Common myeloid progenitor, CD34-positive (primary cell): Measurements from ENCODE around the gene SBF2.

Source experiments
- CTCF ChIA-PET: fragments of 350-600 bp; sonication (Branson Sonifier 250); formaldehyde crosslinking; loops from one replicate; lab custom pipeline; 2021; ENCODE audit warnings: antibody characterized with exemption; lab: Charles Lee
- POLR2A ChIA-PET: fragments of 350-600 bp; sonication (Branson Sonifier 250); formaldehyde crosslinking; loops from one replicate; lab custom pipeline; 2021; ENCODE audit warnings: antibody characterized with exemption; lab: Charles Lee
- DNase-seq, 3 donors: peaks; one replicate each; pipeline versions ENCODE4 v3.0.0 to v3.0.0-alpha.2; 2013
- H3K27ac ChIP-seq, 2 experiments: 1 replicate in 1 of 2; 2 replicates in 1 of 2; pipeline ENCODE4 v1.7.0; 2013; ENCODE audit warnings: inconsistent platforms in 2 of 2, low read length in 2 of 2, mild to moderate bottlenecking in 2 of 2, low read depth in 1 of 2, moderate library complexity in 1 of 2; ENCODE audit not compliant: severe bottlenecking in 2 of 2, insufficient read depth in 1 of 2, poor library complexity in 1 of 2
- H3K27me3 ChIP-seq, 5 experiments: replicated peaks in 2 of 5; 1 replicate in 3 of 5; 2 replicates in 2 of 5; pipeline versions ENCODE4 v1.6.1 to v1.7.0; 2013; ENCODE audit warnings: low read length in 4 of 5, mild to moderate bottlenecking in 2 of 5, moderate library complexity in 2 of 5, inconsistent platforms in 1 of 5; ENCODE audit not compliant: insufficient read depth in 5 of 5, control insufficient read depth in 4 of 5
- H3K36me3 ChIP-seq, 4 experiments: 1 replicate in 2 of 4; 2 replicates in 2 of 4; pipeline versions ENCODE4 v1.6.1 to v1.7.0; 2013; ENCODE audit warnings: low read length in 3 of 4, control low read depth in 1 of 4, mild to moderate bottlenecking in 1 of 4; ENCODE audit not compliant: control insufficient read depth in 4 of 4, insufficient read depth in 4 of 4
- H3K4me1 ChIP-seq, 4 experiments: 1 replicate in 3 of 4; 2 replicates in 1 of 4; pipeline versions ENCODE4 v1.6.1 to v1.7.1; 2013; ENCODE audit warnings: low read length in 3 of 4, mild to moderate bottlenecking in 3 of 4, control low read depth in 1 of 4, inconsistent platforms in 1 of 4, moderate library complexity in 1 of 4; ENCODE audit not compliant: control insufficient read depth in 4 of 4, insufficient read depth in 4 of 4; ENCODE audit errors: control extremely low read depth in 1 of 4
- H3K4me3 ChIP-seq, 7 experiments: 1 replicate in 4 of 7; 2 replicates in 3 of 7; pipeline versions ENCODE4 v1.5.1 to v1.7.0; 2013; ENCODE audit warnings: mild to moderate bottlenecking in 7 of 7, low read length in 6 of 7, moderate library complexity in 6 of 7, inconsistent platforms in 2 of 7, low read depth in 2 of 7, control low read depth in 1 of 7; ENCODE audit not compliant: insufficient read depth in 4 of 7, control insufficient read depth in 1 of 7; ENCODE audit errors: extremely low read depth in 1 of 7
- H3K9me3 ChIP-seq, 5 experiments: 1 replicate in 4 of 5; 2 replicates in 1 of 5; pipeline versions ENCODE4 v1.6.1 to v1.7.1; 2013; ENCODE audit warnings: low read length in 4 of 5, mild to moderate bottlenecking in 2 of 5, inconsistent platforms in 1 of 5, low read depth in 1 of 5, moderate library complexity in 1 of 5; ENCODE audit not compliant: control insufficient read depth in 4 of 5, insufficient read depth in 2 of 5; ENCODE audit errors: control extremely low read depth in 1 of 5
- WGBS: methylation state at CpG from one replicate; pipeline ENCODE4 v1.1.5; 2013; ENCODE audit not compliant: insufficient coverage; 5-methylcytosine and 5-hydroxymethylcytosine counted together

SBF2 gene

GRCh38 chr11:9982796-9983579, 311.0 kb downstream of the SBF2 start:
- H3K27ac ChIP-seq, result no peak overlapping the region
- DNase-seq, result no peak
- ChIA-PET CTCF (interaction anchor here (1.2 to 3.6 kb wide), 4 partner anchors 11 to 59 kb away, joined by 3 to 18 read pairs (median 3); no protein-coding TSS in a partner anchor), POLR2A (no interaction called here)
- H3K36me3 ChIP-seq, result peaks cover 0 to 15% (median 0%) of the 10 kb centered on the region in 4 experiments
- H3K9me3 ChIP-seq, result no peaks in the 10 kb centered on the region
- H3K4me3 ChIP-seq, result no peak overlapping the region
- peaks cover 0 to 14% (median 7%) of the 10 kb centered on the region in 4 experiments for H3K4me1 ChIP-seq
- H3K27me3 ChIP-seq, result no peaks in the 10 kb centered on the region
- WGBS, result 95% methylated on average over 14 of the region's 16 CpGs

- Histone ChIP-seq H3K4me3 (peak overlapping the region in 1 of 7 experiments; percentile 23), H3K9me3 (no peaks in the 10 kb centered on the region), H3K27ac (peak overlapping the region; percentile 18 to 36), H3K4me1 (peaks cover 0 to 21% (median 14%) of the 10 kb centered on the region in 4 experiments), H3K36me3 (peaks cover 0 to 9% (median 0%) of the 10 kb centered on the region in 4 experiments), H3K27me3 (no peaks in the 10 kb centered on the region)
- ChIA-PET CTCF (interaction anchor here (1.2 to 3.6 kb wide), 3 partner anchors 10 to 58 kb away, joined by 3 to 18 read pairs (median 3); no protein-coding TSS in a partner anchor), POLR2A (no interaction called here)
- peak in 2 of 3 donors; percentile 29 to 56 for DNase-seq
- WGBS, result 71% methylated on average over 1 of the region's 6 CpGs
These were observed 311.8 kb downstream of the SBF2 start for GRCh38 chr11:9982127-9982795.

- no peaks in the 10 kb centered on the region for H3K27me3 ChIP-seq
- no peaks in the 10 kb centered on the region for H3K9me3 ChIP-seq
- no peak overlapping the region for H3K27ac ChIP-seq
- DNase-seq, result no peak
- H3K4me3 ChIP-seq, result no peak overlapping the region
- H3K36me3 ChIP-seq, result peaks cover 0 to 6% (median 0%) of the 10 kb centered on the region in 4 experiments
- H3K4me1 ChIP-seq, result peaks cover 0 to 24% (median 14%) of the 10 kb centered on the region in 4 experiments
- ChIA-PET CTCF (interaction anchor here (3.6 kb wide), 1 partner anchor 9 kb away, joined by 18 read pairs; no protein-coding TSS in a partner anchor), POLR2A (no interaction called here)
- WGBS, result no CpG with 5 or more reads among the region's 1 CpG
These were observed 313.1 kb downstream of the SBF2 start for GRCh38 chr11:9980931-9981330.

GRCh38 chr11:9977554-9977953, 316.5 kb downstream of the SBF2 start:
- Histone ChIP-seq H3K27me3 (no peaks in the 10 kb centered on the region), H3K4me1 (peaks cover 0 to 22% (median 12%) of the 10 kb centered on the region in 4 experiments), H3K9me3 (no peaks in the 10 kb centered on the region), H3K27ac (no peak overlapping the region), H3K36me3 (no peaks in the 10 kb centered on the region), H3K4me3 (peak overlapping the region in 1 of 7 experiments; percentile 7)
- ChIA-PET CTCF (interaction anchor here (1.2 kb wide), 1 partner anchor 100 kb away, joined by 5 read pairs; no protein-coding TSS in a partner anchor), POLR2A (no interaction called here)
- no peak for DNase-seq
- WGBS, result no CpG with 5 or more reads among the region's 1 CpG

GRCh38 chr11:9974375-9974774, 319.6 kb downstream of the SBF2 start:
- no CpG with 5 or more reads among the region's 8 CpGs for WGBS
- CTCF ChIA-PET, result interaction anchor here (0.7 to 4.0 kb wide), 4 partner anchors 8 to 393 kb away, joined by 3 to 18 read pairs (median 16); no protein-coding TSS in a partner anchor
- no peaks in the 10 kb centered on the region for H3K36me3 ChIP-seq
- no peak for DNase-seq
- POLR2A ChIA-PET, result no interaction called here
- H3K9me3 ChIP-seq, result no peaks in the 10 kb centered on the region
- H3K4me3 ChIP-seq, result no peak overlapping the region
- peaks cover 0 to 11% (median 9%) of the 10 kb centered on the region in 4 experiments for H3K4me1 ChIP-seq
- no peaks in the 10 kb centered on the region for H3K27me3 ChIP-seq
- no peak overlapping the region for H3K27ac ChIP-seq

- POLR2A ChIA-PET, result no interaction called here
- Histone ChIP-seq H3K27me3 (no peaks in the 10 kb centered on the region), H3K9me3 (no peaks in the 10 kb centered on the region), H3K36me3 (no peaks in the 10 kb centered on the region), H3K4me3 (no peak overlapping the region), H3K27ac (no peak overlapping the region), H3K4me1 (peaks cover 0 to 11% (median 9%) of the 10 kb centered on the region in 4 experiments)
- CTCF ChIA-PET, result interaction anchor here (0.7 to 4.0 kb wide), 8 partner anchors 9 to 393 kb away, joined by 3 to 18 read pairs (median 6); no protein-coding TSS in a partner anchor
- 100% methylated on average over 1 of the region's 3 CpGs for WGBS
- no peak for DNase-seq
These were observed 320.1 kb downstream of the SBF2 start for GRCh38 chr11:9973921-9974320.
